ENCODE results near the gene SSMEM1. TPM values are rescaled to one million over a fixed set of nuclear protein-coding genes. Genes with fewer than 3 reads are reported as not detected.
"Not testable (repeated sequence)": the region's sequence is repeated elsewhere in the genome, so short reads cannot be mapped to it uniquely, and the experiment has no call there.

The SSMEM1 gene
- not detected for total RNA-seq

- CTCF ChIA-PET = no interaction called here
- no peaks in the 10 kb centered on the region for H3K9me3 Mint-ChIP-seq
These were observed at the start of gene SSMEM1 for GRCh38 chr7:130207642-130208041. Gene SSMEM1, plus strand, starts transcription at chr7:130207860. Its CDS starts 51 bp downstream, at chr7:130207911.

GRCh38 chr7:130160023-130160422 lies 47.6 kb upstream of the SSMEM1 start:
- Mint-ChIP-seq H3K4me1 (ENCODE audit: low read depth) (no peaks in the 10 kb centered on the region), H3K4me3 (no peak overlapping the region), H3K9me3 (peaks cover 20% of the 10 kb centered on the region), H3K36me3 (ENCODE audit: low read depth) (peaks cover 63% of the 10 kb centered on the region), H3K27me3 (ENCODE audit: low read depth) (peaks cover 2% of the 10 kb centered on the region), H3K27ac (no peak overlapping the region)
- CTCF ChIA-PET = interaction anchor here (1.0 kb wide), 1 partner anchor 11 kb away, joined by 3 read pairs; no protein-coding TSS in a partner anchor
- DNase-seq = no peak
- intact Hi-C loops (cut with micrococcal nuclease) = no loop called here

More at GRCh38 chr7:130207642-130208041, at the start of gene SSMEM1:
- Mint-ChIP-seq H3K27ac (no peak within 1 kb of the TSS), H3K4me3 (no peak within 1 kb of the TSS), H3K36me3 (ENCODE audit: low read depth) (peaks cover 11% of the 10 kb centered on the region), H3K27me3 (ENCODE audit: low read depth) (no peaks in the 10 kb centered on the region), H3K4me1 (ENCODE audit: low read depth) (peaks cover 22% of the 10 kb centered on the region)
- intact Hi-C loops (cut with micrococcal nuclease) = no loop called here
- no peak for DNase-seq

GRCh38 chr7:130160455-130160854 lies 47.2 kb upstream of the SSMEM1 start:
- H3K4me3 Mint-ChIP-seq = no peak overlapping the region
- no peaks in the 10 kb centered on the region for H3K4me1 Mint-ChIP-seq (ENCODE audit: low read depth)
- intact Hi-C loops (cut with micrococcal nuclease) = no loop called here

GRCh38 chr7:130162196-130162595 lies 45.5 kb upstream of the SSMEM1 start:
- peaks cover 72% of the 10 kb centered on the region for H3K36me3 Mint-ChIP-seq (ENCODE audit: low read depth)
- no peak overlapping the region for H3K4me3 Mint-ChIP-seq
- intact Hi-C loops (cut with micrococcal nuclease) = no loop called here
- CTCF ChIA-PET = no interaction called here
- H3K27me3 Mint-ChIP-seq (ENCODE audit: low read depth) = no peaks in the 10 kb centered on the region
- H3K27ac Mint-ChIP-seq = no peak overlapping the region
- no peak for DNase-seq
- no peaks in the 10 kb centered on the region for H3K4me1 Mint-ChIP-seq (ENCODE audit: low read depth)
- H3K9me3 Mint-ChIP-seq = peaks cover 17% of the 10 kb centered on the region

More at GRCh38 chr7:130160455-130160854, 47.2 kb upstream of the SSMEM1 start:
- peaks cover 20% of the 10 kb centered on the region for H3K9me3 Mint-ChIP-seq
- peaks cover 67% of the 10 kb centered on the region for H3K36me3 Mint-ChIP-seq (ENCODE audit: low read depth)
- no peak for DNase-seq
- H3K27me3 Mint-ChIP-seq (ENCODE audit: low read depth) = peaks cover 1% of the 10 kb centered on the region
- no peak overlapping the region for H3K27ac Mint-ChIP-seq
- CTCF ChIA-PET = interaction anchor here (0.6 to 1.0 kb wide), 2 partner anchors 11 to 305 kb away, joined by 3 read pairs; no protein-coding TSS in a partner anchor

GRCh38 chr7:130174237-130174959 lies 33.3 kb upstream of the SSMEM1 start:
- H3K9me3 Mint-ChIP-seq = no peaks in the 10 kb centered on the region
- DNase-seq = no peak
- H3K27me3 Mint-ChIP-seq (ENCODE audit: low read depth) = no peaks in the 10 kb centered on the region
- CTCF ChIA-PET = interaction anchor here (1.3 to 1.5 kb wide), 2 partner anchors 69 to 103 kb away, joined by 3 to 5 read pairs; no protein-coding TSS in a partner anchor
- H3K4me3 Mint-ChIP-seq = no peak overlapping the region
- peaks cover 34% of the 10 kb centered on the region for H3K36me3 Mint-ChIP-seq (ENCODE audit: low read depth)
- H3K27ac Mint-ChIP-seq = no peak overlapping the region
- intact Hi-C loops (cut with micrococcal nuclease) = no loop called here
- no peaks in the 10 kb centered on the region for H3K4me1 Mint-ChIP-seq (ENCODE audit: low read depth)

- H3K27ac Mint-ChIP-seq = no peak overlapping the region
- CTCF ChIA-PET = interaction anchor here (0.6 kb wide), 1 partner anchor 1524 kb away, joined by 3 read pairs; no protein-coding TSS in a partner anchor
- H3K36me3 Mint-ChIP-seq (ENCODE audit: low read depth) = peaks cover 34% of the 10 kb centered on the region
- intact Hi-C loops (cut with micrococcal nuclease) = no loop called here
- no peak overlapping the region for H3K4me3 Mint-ChIP-seq
- H3K27me3 Mint-ChIP-seq (ENCODE audit: low read depth) = no peaks in the 10 kb centered on the region
- no peaks in the 10 kb centered on the region for H3K9me3 Mint-ChIP-seq
- no peak for DNase-seq
- H3K4me1 Mint-ChIP-seq (ENCODE audit: low read depth) = peaks cover 25% of the 10 kb centered on the region
These were observed 29.4 kb upstream of the SSMEM1 start for GRCh38 chr7:130178251-130178650.

- intact Hi-C loops (cut with micrococcal nuclease) = loop anchor here (1.0 to 10.0 kb wide), 11 partner anchors 26 to 928 kb away; partner anchors contain the start of genes KLHDC10 and TMEM209
These were observed 28.0 kb upstream of the SSMEM1 start for GRCh38 chr7:130179631-130180030.

GRCh38 chr7:130180571-130181262 lies 26.9 kb upstream of the SSMEM1 start:
- H3K4me3 Mint-ChIP-seq = no peak overlapping the region
- H3K27ac Mint-ChIP-seq = peak overlapping the region; percentile 79
- H3K36me3 Mint-ChIP-seq (ENCODE audit: low read depth) = peaks cover 33% of the 10 kb centered on the region
- H3K4me1 Mint-ChIP-seq (ENCODE audit: low read depth) = peaks cover 30% of the 10 kb centered on the region
- peak; percentile 73 for DNase-seq
- CTCF ChIA-PET = interaction anchor here (0.6 kb wide), 1 partner anchor 577 kb away, joined by 3 read pairs; no protein-coding TSS in a partner anchor
- no peaks in the 10 kb centered on the region for H3K27me3 Mint-ChIP-seq (ENCODE audit: low read depth)
- intact Hi-C loops (cut with micrococcal nuclease) = loop anchor here (1.0 to 10.0 kb wide), 11 partner anchors 25 to 927 kb away; partner anchors contain the start of genes KLHDC10 and TMEM209
- no peaks in the 10 kb centered on the region for H3K9me3 Mint-ChIP-seq

More at GRCh38 chr7:130179631-130180030, 28.0 kb upstream of the SSMEM1 start:
- CTCF ChIA-PET = interaction anchor here (0.7 kb wide), 1 partner anchor 258 kb away, joined by 3 read pairs; no protein-coding TSS in a partner anchor
- H3K36me3 Mint-ChIP-seq (ENCODE audit: low read depth) = peaks cover 31% of the 10 kb centered on the region
- H3K4me1 Mint-ChIP-seq (ENCODE audit: low read depth) = peaks cover 30% of the 10 kb centered on the region
- H3K27me3 Mint-ChIP-seq (ENCODE audit: low read depth) = no peaks in the 10 kb centered on the region
- H3K27ac Mint-ChIP-seq = no peak overlapping the region
- no peak overlapping the region for H3K4me3 Mint-ChIP-seq
- no peaks in the 10 kb centered on the region for H3K9me3 Mint-ChIP-seq
- no peak for DNase-seq

- DNase-seq = no peak
- H3K27ac Mint-ChIP-seq = peak overlapping the region; percentile 79
- H3K4me3 Mint-ChIP-seq = no peak overlapping the region
- CTCF ChIA-PET = interaction anchor here (0.6 kb wide), 1 partner anchor 59 kb away, joined by 3 read pairs; no protein-coding TSS in a partner anchor
- no peaks in the 10 kb centered on the region for H3K9me3 Mint-ChIP-seq
- H3K4me1 Mint-ChIP-seq (ENCODE audit: low read depth) = peaks cover 30% of the 10 kb centered on the region
- peaks cover 33% of the 10 kb centered on the region for H3K36me3 Mint-ChIP-seq (ENCODE audit: low read depth)
- intact Hi-C loops (cut with micrococcal nuclease) = loop anchor here (2.0 to 10.0 kb wide), 6 partner anchors 110 to 926 kb away; partner anchors contain the start of gene KLHDC10
- H3K27me3 Mint-ChIP-seq (ENCODE audit: low read depth) = no peaks in the 10 kb centered on the region
These were observed 26.4 kb upstream of the SSMEM1 start for GRCh38 chr7:130181263-130181605.

- intact Hi-C loops (cut with micrococcal nuclease) = loop anchor here (5.0 to 10.0 kb wide), 2 partner anchors 852 to 924 kb away; no protein-coding TSS in a partner anchor
- H3K4me3 Mint-ChIP-seq = no peak overlapping the region
- DNase-seq = no peak
- peaks cover 30% of the 10 kb centered on the region for H3K4me1 Mint-ChIP-seq (ENCODE audit: low read depth)
- H3K9me3 Mint-ChIP-seq = no peaks in the 10 kb centered on the region
- no peaks in the 10 kb centered on the region for H3K27me3 Mint-ChIP-seq (ENCODE audit: low read depth)
- H3K27ac Mint-ChIP-seq = peak overlapping the region; percentile 65
- H3K36me3 Mint-ChIP-seq (ENCODE audit: low read depth) = peaks cover 39% of the 10 kb centered on the region
- CTCF ChIA-PET = interaction anchor here (0.8 to 1.9 kb wide), 3 partner anchors 111 to 575 kb away, joined by 3 to 7 read pairs (median 3); no protein-coding TSS in a partner anchor
These were observed 24.7 kb upstream of the SSMEM1 start for GRCh38 chr7:130182990-130183389.

- H3K27me3 Mint-ChIP-seq (ENCODE audit: low read depth); CTCF ChIA-PET; H3K9me3 Mint-ChIP-seq; H3K27ac Mint-ChIP-seq; H3K4me3 Mint-ChIP-seq; DNase-seq: not testable (repeated sequence)
- peaks cover 30% of the 10 kb centered on the region for H3K4me1 Mint-ChIP-seq (ENCODE audit: low read depth)
- peaks cover 41% of the 10 kb centered on the region for H3K36me3 Mint-ChIP-seq (ENCODE audit: low read depth)
- intact Hi-C loops (cut with micrococcal nuclease) = loop anchor here (5.0 to 10.0 kb wide), 2 partner anchors 850 to 923 kb away; no protein-coding TSS in a partner anchor
These were observed 23.3 kb upstream of the SSMEM1 start for GRCh38 chr7:130184349-130184748.

GRCh38 chr7:130187360-130187759 lies 20.3 kb upstream of the SSMEM1 start:
- CTCF ChIA-PET = interaction anchor here (0.5 to 0.7 kb wide), 3 partner anchors 11 to 300 kb away, joined by 3 to 4 read pairs (median 3); partner anchors contain the start of gene TMEM209
- no peak overlapping the region for H3K4me3 Mint-ChIP-seq
- no peak overlapping the region for H3K27ac Mint-ChIP-seq
- intact Hi-C loops (cut with micrococcal nuclease) = loop anchor here (10.0 kb wide), 1 partner anchor 847 kb away; no protein-coding TSS in a partner anchor
- H3K27me3 Mint-ChIP-seq (ENCODE audit: low read depth) = no peaks in the 10 kb centered on the region
- peaks cover 37% of the 10 kb centered on the region for H3K36me3 Mint-ChIP-seq (ENCODE audit: low read depth)
- DNase-seq = no peak
- no peaks in the 10 kb centered on the region for H3K9me3 Mint-ChIP-seq
- peaks cover 14% of the 10 kb centered on the region for H3K4me1 Mint-ChIP-seq (ENCODE audit: low read depth)

Measured in activated naive CD4-positive, alpha-beta T cell treated with anti-CD3 and anti-CD28 coated beads for 36 hours (primary cell).